Measurements from ENCODE around the gene TSHZ2. TPM values are rescaled to one million over a fixed set of nuclear protein-coding genes. Genes with fewer than 3 reads are reported as not detected.

Gene TSHZ2
- total RNA-seq, 1 experiment from 2014 or later = 0.07 TPM

GRCh38 chr20:53238121-53238660, 266.0 kb downstream of the TSHZ2 start:
- Histone ChIP-seq H2BK20ac (ENCODE audit: low read depth, low read length, poor library complexity, severe bottlenecking) (no peak overlapping the region), H4K91ac (ENCODE audit: insufficient read length, low read depth, low read length) (no peak overlapping the region), H3K27ac (ENCODE audit: insufficient read length, low read depth, low read length) (no peak overlapping the region), H3T11ph (ENCODE audit: low read length) (no peak overlapping the region), H3K56ac (ENCODE audit: insufficient read length, low read depth, low read length) (no peak overlapping the region), H2BK15ac (ENCODE audit: low read depth, low read length) (no peak overlapping the region), H2AFZ (ENCODE audit: low read length) (no peak overlapping the region), H3K9ac (ENCODE audit: extremely low read depth, insufficient read length, low read length) (no peak overlapping the region), H2AK5ac (ENCODE audit: insufficient read length, low read length) (no peak overlapping the region), H3K79me1 (ENCODE audit: insufficient read depth, low read depth, low read length, poor library complexity, severe bottlenecking) (no peaks in the 10 kb centered on the region), H3K23ac (ENCODE audit: insufficient read length, low read depth, low read length) (no peak overlapping the region), H2BK120ac (ENCODE audit: low read depth, low read length, poor library complexity, severe bottlenecking) (no peak overlapping the region), H4K8ac (replicated peaks; ENCODE audit: insufficient read length, low read depth, low read length) (no peak overlapping the region), H3K4me2 (ENCODE audit: insufficient read depth, insufficient read length, low read length) (no peak overlapping the region), H3K27me3 (ENCODE audit: insufficient read depth, low read length) (no peaks in the 10 kb centered on the region), H4K5ac (ENCODE audit: insufficient read length, low read depth, low read length) (no peak overlapping the region), H2BK5ac (ENCODE audit: insufficient read length, low read length) (no peak overlapping the region), H3K18ac (ENCODE audit: insufficient read length, low read depth, low read length) (no peak overlapping the region), H3K14ac (ENCODE audit: insufficient read depth, low read length) (no peak overlapping the region), H4K20me1 (ENCODE audit: control insufficient read depth, insufficient read depth, insufficient read length) (no peaks in the 10 kb centered on the region), H3K4me1 (ENCODE audit: insufficient read depth, low read length) (no peaks in the 10 kb centered on the region), H2BK12ac (ENCODE audit: insufficient read length, low read depth, low read length) (no peak overlapping the region), H3K79me2 (ENCODE audit: insufficient read depth, low read length) (no peaks in the 10 kb centered on the region), H3K4ac (ENCODE audit: low read depth, low read length) (no peak overlapping the region), H3K23me2 (ENCODE audit: insufficient read length, low read depth, low read length, poor library complexity, severe bottlenecking) (no peaks in the 10 kb centered on the region), H3K9me3 (ENCODE audit: control insufficient read depth, low read depth, low read length) (no peaks in the 10 kb centered on the region)
- Mint-ChIP-seq H3K36me3 (ENCODE audit: insufficient read depth in 1 of 3, low read depth in 3 of 3) (peaks cover 0 to 4% (median 0%) of the 10 kb centered on the region in 3 experiments; a peak in 1 of 7 replicates), H3K9me3 (no peaks in the 10 kb centered on the region), H3K27ac (no peak overlapping the region), H3K27me3 (ENCODE audit: low read depth) (no peaks in the 10 kb centered on the region; the same call in none of the 2 replicates), H3K4me1 (peaks cover 13% of the 10 kb centered on the region in 2 experiments), H3K4me3 (no peak overlapping the region)
- no peak for DNase-seq
- TF ChIP-seq CTCF (conservative IDR thresholded peaks at IDR 0.05) = no peak
- WGBS (ENCODE audit: extremely low coverage, insufficient read length, low lambda C conversion rate) = no CpG with 5 or more reads among the region's 3 CpGs

Measured in H9 (cell line).